Activated CD4-positive, alpha-beta T cell treated with anti-CD3 and anti-CD28 coated beads for 24 hours (primary cell): ENCODE measurements around the gene TTC6.

Source experiments
- DNase-seq, 2 donors: peaks; one replicate each; pipeline ENCODE4 v3.0.0-alpha.2; 2020; ENCODE audit warnings: low read depth in 2 of 2

Gene TTC6

DNA sequence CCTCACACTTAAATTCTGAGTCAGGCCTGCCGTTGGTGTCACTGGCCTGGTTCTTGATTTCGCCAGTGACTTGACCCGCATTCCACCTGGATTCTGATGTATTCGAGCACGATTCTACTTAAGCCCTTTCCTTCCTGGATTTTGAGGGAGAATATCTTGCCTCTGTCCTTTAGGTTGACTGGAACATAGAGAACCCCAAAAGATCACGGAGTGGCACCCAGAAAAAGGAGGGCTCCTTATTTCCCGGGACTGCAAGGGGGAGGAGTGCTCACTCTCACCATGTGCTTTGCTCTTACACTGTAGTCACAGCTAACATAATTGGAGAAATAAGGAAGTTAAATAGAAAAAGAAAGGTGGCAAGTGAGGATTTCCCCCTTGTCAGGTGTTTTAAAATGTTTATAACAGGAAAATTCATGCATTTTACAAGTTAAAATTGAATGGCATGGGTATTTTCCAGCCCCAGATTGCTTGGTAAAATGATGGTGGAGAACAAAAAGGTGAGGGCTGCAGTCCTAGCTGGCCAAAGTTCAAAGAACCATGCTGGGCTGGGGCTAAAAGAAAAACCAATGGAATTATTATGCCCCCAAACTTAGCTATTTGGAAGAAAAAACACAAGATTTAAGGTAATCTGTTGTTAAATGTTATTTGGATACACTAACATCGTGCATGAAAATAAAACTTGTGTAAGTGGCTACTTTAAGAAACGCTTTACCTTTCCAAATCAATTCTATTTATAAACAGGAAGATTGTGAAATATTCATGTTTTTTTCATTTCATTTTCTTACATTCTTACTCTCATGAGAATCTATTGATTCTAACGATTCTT lies 9.2 kb upstream of the TTC6 start:
- DNase-seq = no peak

GRCh38 chr14:37586797-37587130 lies 8.7 kb upstream of the TTC6 start:
- DNase-seq = no peak

GRCh38 chr14:37587131-37587803 lies 8.2 kb upstream of the TTC6 start:
- DNase-seq = no peak

DNA sequence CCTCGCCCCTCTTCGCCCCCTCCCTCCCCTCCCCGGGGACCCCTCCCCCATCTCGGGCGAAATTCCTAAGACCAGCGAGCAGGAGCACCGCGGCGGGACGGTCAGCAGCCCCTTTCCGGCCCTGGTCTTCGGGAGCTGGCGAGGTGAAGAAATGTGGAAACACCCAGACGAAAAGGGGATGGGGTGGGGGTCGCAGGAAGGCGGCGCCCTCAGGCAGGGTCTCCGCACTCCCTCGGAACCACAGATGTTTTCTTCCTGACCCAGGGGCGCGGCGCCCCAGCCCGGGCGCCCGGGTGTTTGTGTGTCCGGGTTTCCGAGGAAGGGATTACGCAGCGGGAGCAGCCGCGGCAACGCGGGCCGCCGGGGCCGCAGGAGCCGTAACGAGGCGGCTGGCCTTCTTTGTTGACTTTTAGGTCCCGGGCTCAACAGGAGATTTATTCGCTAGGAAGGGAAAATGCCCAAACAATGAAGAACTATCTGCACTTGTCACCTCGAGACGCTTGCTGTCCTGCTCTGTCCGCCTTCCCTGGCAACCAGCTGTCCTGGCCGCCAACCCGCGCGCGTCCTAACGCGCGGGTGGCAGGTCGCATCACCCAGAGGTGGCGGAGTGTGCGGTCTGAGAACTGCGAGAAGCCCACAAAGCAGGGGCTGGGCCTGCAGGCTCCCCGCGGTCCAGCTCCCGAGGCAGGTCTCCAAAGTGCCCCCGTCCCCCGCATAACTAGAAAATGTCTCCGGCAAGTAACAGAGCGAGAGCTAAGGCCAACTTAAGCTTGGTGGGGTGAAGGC lies 7.4 kb upstream of the TTC6 start:
- no peak for DNase-seq

- no peak for DNase-seq
Measured at GRCh38 chr14:37588667-37588955, 6.8 kb upstream of the TTC6 start.

GRCh38 chr14:37588956-37589714 lies 6.3 kb upstream of the TTC6 start:
- no peak for DNase-seq

GRCh38 chr14:37589715-37590427 lies 5.6 kb upstream of the TTC6 start:
- DNase-seq = no peak

DNA sequence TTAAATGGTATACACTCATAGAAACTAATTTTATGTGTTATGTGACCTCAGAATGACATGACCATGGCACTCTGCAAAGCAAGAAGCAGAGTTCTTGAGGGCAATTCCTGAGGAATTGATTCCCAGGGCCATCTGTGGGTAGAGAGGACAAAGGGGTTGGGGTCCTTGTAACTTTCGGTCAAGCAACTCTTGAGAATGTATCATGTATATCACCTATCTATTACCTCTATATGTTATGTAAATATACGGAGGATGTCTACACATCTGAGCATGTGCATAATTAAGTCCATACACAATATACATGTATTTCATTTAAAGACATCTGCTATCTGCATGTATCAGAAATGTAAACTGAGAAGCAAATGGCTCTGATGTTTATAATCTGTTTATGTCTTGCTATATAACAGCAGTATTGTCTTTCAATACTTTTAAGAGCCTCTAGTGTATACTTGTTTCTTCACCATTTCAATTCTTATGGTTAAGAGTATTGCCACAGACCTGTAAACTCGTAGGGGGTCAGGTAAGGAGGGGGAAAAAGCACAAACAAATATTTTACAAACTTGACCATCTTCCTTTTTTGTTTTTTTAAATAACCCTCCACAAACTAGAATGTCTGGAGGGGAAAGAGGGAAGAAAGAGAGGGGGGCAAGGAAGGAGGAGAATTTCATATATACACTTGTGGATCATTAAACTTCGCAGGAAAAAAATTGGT lies 4.8 kb upstream of the TTC6 start:
- DNase-seq = no peak

DNA sequence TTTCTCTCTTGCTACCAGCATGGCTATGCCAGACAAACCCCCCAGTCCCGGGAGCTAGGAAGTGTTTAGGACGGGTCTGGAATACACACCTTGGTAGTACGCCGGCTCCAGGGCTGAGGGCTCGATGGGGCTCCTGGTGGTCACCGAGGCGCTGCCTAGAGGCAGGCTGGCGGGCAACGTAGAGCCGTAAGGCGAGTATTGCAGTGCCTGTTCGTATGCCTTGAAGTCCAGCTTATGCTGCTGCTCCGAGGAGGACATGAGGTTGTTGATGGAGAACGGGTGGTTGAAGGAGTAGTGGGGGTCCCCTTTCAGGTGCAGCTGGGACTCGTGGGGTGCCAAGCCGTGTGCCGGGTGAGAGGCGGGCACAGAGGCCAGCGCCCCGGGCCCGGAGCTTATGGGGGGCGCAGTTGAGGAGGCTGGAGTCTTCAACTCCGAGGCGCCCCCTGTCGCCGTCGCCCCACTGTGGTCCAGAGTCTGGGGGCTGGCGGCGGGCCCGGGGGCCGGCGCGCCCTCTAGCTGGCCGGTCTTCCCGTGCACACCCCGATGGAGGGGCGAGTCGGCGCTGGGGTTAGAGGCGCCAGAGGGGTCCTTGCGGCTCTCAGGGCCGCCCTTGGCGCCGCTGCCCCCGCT lies 4.0 kb upstream of the TTC6 start:
- DNase-seq = no peak

GRCh38 chr14:37591941-37592481 lies 3.4 kb upstream of the TTC6 start:
- no peak for DNase-seq

DNA sequence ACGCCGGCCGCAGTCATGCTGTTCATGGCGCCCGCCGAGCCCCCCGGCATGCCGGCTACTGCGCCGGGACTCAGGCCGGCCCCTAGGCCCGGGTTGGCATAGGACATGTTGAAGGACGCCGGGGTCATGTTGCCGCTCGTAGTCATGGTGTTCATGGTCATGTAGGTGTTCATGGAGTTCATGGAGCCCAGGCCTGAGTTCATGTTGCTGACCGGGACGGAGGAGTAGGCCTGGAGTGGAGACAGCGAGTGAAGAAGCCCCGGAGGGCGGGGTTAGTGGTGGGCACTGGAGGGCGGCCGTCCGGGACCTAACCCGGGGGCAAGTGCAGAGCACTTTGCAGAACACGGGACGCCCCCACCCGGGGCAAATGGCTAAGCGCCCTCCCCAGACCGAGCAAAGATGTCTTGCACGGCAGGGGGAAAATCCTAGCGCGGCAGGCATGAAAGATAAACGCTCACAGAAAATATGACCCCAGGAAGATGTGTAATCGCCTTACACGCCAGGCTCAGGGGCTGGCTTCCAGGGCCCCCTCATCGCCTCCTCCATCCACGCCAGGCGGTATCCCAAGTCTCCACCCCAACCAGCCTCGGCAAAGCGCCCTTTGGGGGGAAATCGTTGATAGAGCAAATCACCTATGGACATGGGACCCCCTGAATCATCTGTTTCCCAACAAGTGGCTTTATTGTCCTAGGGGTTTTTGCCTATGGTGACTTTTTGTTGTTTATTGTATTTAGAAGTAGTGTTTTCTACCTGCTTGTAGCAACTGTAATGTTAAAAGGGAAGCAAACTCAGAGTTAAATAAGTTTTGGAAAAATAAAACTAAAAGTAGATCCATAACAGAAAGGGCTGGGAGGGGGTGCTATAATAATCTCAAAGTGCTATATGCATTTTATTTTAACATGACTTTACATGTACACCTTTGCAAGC lies 2.7 kb upstream of the TTC6 start:
- no peak for DNase-seq

GRCh38 chr14:37593511-37594237 lies 1.8 kb upstream of the TTC6 start:
- no peak for DNase-seq

DNA sequence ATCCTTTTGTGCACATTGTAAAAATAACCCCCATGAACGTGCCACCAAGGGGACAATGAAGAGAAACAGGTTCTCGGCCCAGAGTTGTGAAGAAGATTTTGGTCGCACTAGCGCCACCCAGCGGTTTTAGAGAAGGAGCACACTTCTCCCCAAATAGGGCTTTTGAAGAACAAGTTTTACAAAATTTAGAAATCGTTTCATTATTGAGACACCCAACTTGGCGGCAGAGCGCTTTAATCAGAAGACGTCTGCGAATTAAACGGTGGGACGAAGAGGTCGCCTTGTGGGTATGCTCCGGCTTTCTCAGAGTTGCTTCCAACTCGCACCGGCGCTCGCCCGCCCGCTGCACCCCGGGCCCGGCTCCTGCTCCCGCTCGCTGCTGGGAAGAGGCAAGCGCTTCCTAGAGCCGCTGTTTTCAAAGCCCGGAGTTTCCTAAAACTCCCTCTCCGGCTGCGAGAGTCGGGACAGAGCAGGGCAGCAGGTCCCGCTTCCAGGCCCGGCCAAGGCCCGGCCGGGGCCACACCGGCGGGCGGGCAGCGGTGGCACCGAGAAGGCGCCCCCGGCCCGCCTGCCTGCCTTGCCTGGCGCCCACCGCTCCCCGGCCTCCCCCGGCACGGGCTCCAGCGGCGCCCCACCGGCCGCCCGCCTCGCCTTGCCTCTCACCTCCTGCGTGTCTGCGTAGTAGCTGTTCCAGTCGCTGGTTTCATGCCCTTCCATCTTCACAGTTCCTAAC lies 1.0 kb upstream of the TTC6 start:
- no peak for DNase-seq

DNA sequence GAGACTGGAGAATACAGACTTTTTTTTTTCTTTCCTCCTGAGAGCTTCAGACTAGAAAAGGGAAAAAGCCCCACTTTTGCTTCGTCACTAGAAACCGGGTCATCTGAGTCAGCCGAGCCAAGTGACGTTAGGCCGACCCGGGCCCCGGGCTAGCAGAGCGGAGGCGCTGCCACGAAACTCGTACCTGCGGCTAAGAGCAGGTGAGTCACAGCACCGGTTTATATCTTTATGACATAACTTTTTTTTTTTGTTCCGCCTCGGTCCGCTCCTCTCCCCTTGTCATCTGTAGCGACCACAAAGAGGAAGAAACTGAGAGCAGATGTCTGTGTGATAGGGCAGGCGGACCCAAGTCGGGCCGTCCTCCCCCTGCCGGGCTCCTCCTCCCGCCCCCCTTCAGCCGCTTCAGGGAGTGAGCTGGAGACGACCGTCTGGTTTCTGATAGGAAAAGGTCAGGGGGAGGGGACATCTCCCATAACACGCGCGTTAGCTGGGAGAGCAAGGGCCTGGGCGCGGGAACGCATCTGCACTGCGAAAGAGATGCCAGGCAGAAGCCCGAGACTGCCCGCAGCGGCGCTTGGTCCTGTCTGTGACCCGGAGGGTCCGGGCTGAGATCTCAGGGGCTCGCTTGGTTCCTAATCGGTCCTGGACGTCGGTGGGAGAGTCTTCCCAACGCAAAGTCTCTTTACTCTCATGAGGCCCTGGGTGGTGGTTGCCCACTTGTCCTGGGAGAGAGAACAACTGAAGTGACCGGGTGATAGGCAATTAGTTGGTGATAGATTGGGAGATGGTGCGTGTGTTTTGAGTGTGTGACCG lies 586 bp downstream of the TTC6 start:
- peak; percentile 48 to 61 for DNase-seq

- no peak for DNase-seq
Measured at GRCh38 chr14:37596790-37597472, 1.5 kb downstream of the TTC6 start.

DNA sequence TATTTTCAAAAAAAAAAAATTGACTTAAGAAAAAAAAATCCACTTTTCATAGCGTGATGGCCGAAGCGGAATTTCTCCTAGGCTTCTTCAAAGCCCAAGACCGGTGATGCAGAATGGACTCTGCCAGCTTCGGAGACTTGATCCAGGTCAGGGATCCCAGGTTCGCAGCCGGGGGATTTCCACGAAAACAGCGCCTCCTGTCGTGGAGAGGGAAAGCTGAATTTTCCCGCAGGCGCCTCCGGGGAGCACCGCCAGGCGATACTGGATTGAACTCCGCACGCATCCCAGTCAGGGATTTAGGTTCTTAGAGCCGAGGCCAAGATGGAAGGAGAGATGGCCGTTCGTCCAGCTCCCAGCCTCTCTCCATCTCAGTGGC lies 2.1 kb downstream of the TTC6 start:
- no peak for DNase-seq
